ENCODE measurements around the gene ZFYVE27. TPM values are rescaled to one million over a fixed set of nuclear protein-coding genes. Genes with fewer than 3 reads are reported as not detected.

The ZFYVE27 gene
- total and polyA plus RNA-seq, 2 of the 4 experiments (the other 2 are of a cell fraction): 13.1 to 22.2 TPM

- Histone ChIP-seq H3K4me1 (ENCODE audit: control insufficient read depth, insufficient read depth, low read length) (peaks cover 6% of the 10 kb centered on the region), H3K56ac (ENCODE audit: extremely low read depth, insufficient read depth, low read length) (no peak overlapping the region), H3K4ac (ENCODE audit: low read depth, low read length) (no peak overlapping the region), H2BK120ac (ENCODE audit: low read depth, low read length) (no peak overlapping the region), H3K18ac (ENCODE audit: low read depth, low read length) (no peak overlapping the region), H2AK9ac (replicated peaks; ENCODE audit: low read depth, low read length, poor library complexity) (no peak overlapping the region), H2AFZ (replicated peaks; ENCODE audit: low read length, poor library complexity) (no peak overlapping the region), H3K4me3 (ENCODE audit: insufficient read depth, low read depth, low read length) (no peak overlapping the region), H4K8ac (ENCODE audit: low read depth in 2 of 2, low read length in 2 of 2) (no peak overlapping the region), H3K36me3 (ENCODE audit: control insufficient read depth, insufficient read depth, low read length) (no peaks in the 10 kb centered on the region), H4K5ac (ENCODE audit: low read depth, low read length) (no peak overlapping the region), H3K27me3 (ENCODE audit: control insufficient read depth, insufficient read depth, low read length) (no peaks in the 10 kb centered on the region), H4K20me1 (ENCODE audit: insufficient read depth, low read length) (peaks cover 3% of the 10 kb centered on the region; the same call in 1 of the 2 replicates), H2BK15ac (ENCODE audit: low read depth, low read length) (no peak overlapping the region), H3K14ac (replicated peaks; ENCODE audit: low read depth, low read length) (no peak overlapping the region), H2AK5ac (ENCODE audit: low read depth, low read length) (no peak overlapping the region), H2BK20ac (ENCODE audit: low read depth, low read length) (no peak overlapping the region), H3K23ac (ENCODE audit: low read depth, low read length) (no peak overlapping the region), H3K79me1 (ENCODE audit: low read depth in 1 of 2, low read length in 2 of 2) (0 out of 4 replicates have a peak, but pooled peaks cover 0 to 8% of the 10 kb centered on the region in 2 experiments), H3K4me2 (ENCODE audit: low read depth, low read length) (no peak overlapping the region), H3K9ac (ENCODE audit: low read depth, low read length) (no peak overlapping the region), H3K9me1 (ENCODE audit: insufficient read depth, low read length) (0 out of 2 replicates have a peak, but pooled peaks cover 3% of the 10 kb centered on the region), H3K9me3 (ENCODE audit: control insufficient read depth, insufficient read depth, low read length) (no peaks in the 10 kb centered on the region), H2BK5ac (ENCODE audit: low read depth, low read length, poor library complexity, severe bottlenecking) (no peak overlapping the region), H3K27ac (ENCODE audit: insufficient read depth, low read length) (no peak overlapping the region), H4K91ac (ENCODE audit: insufficient read depth, low read depth, low read length) (no peak overlapping the region)
- ATAC-seq (ENCODE audit: low read depth) (no peak), DNase-seq (no peak)
- ChIA-PET POLR2A (ENCODE audit: unreplicated experiment) (interaction anchor here (0.6 kb wide), 1 partner anchor 10 kb away, joined by 11 read pairs; no protein-coding TSS in a partner anchor), CTCF (interaction anchor here (1.5 kb wide), 1 partner anchor 20 kb away, joined by 5 read pairs; no protein-coding TSS in a partner anchor)
- in situ Hi-C loops (cut with MboI; ENCODE audit: low sequenced_read_pairs): no loop called here
- 86% methylated on average over 1 of the region's 5 CpGs; no CpG with 5 or more reads in 1 of the 2 experiments for WGBS, 2 experiments (ENCODE audit: extremely low coverage in 2 of 2, insufficient read length in 1 of 2)
- intact Hi-C loops (cut with micrococcal nuclease): no loop called here
- no TSS peak for BruUV-seq (replicated peaks)
- TF ChIP-seq SMC3 (IDR thresholded peaks at IDR 0.05; ENCODE audit: low read depth, low read length) (no peak), CEBPB (IDR thresholded peaks at IDR 0.05; ENCODE audit: low read depth, low read length) (0 out of 2 replicates have a peak, but pooled peaks have one; percentile 25)
- dilution Hi-C loops (cut with HindIII; ENCODE audit: low sequenced_read_pairs, unreplicated experiment): no loop called here
Observed at GRCh38 chr10:97729014-97729413, 7.9 kb upstream of the ZFYVE27 start.

All from IMR-90 (cell line).